ENCODE data around the gene ARL5C.

The ARL5C gene

GRCh38 chr17:39197380-39198185, 31.6 kb upstream of the ARL5C start, which contains the start of gene CACNB1 (continued):
- TF ChIP-seq ZBTB6 (tag by site-specific recombination; IDR thresholded peaks at IDR 0.05) = no peak
- no peak for TF ChIP-seq HOXC10 (CRISPR knock-in tag; IDR thresholded peaks at IDR 0.05)
- no peak for TF ChIP-seq ZNF174 (tag by site-specific recombination; IDR thresholded peaks at IDR 0.05)
- peak; percentile 29; the same call in 1 of the 2 replicates for TF ChIP-seq EGR2 (tag by site-specific recombination; IDR thresholded peaks at IDR 0.05; ENCODE audit: low read depth)
- peak; percentile 47; the same call in 1 of the 2 replicates for TF ChIP-seq ZBTB8A (tag by site-specific recombination; IDR thresholded peaks at IDR 0.05)
- TF ChIP-seq ZNF398 (tag by site-specific recombination; IDR thresholded peaks at IDR 0.05) = peak; percentile 87
- peak; percentile 70 for TF ChIP-seq IKZF3 (tag by site-specific recombination; IDR thresholded peaks at IDR 0.05)
- no peak for TF ChIP-seq ZXDB (tag by site-specific recombination; IDR thresholded peaks at IDR 0.05)
- no peak for TF ChIP-seq ZNF473 (tag by site-specific recombination; IDR thresholded peaks at IDR 0.05)
- peak; percentile 90 for TF ChIP-seq KLF9 (tag by site-specific recombination; IDR thresholded peaks at IDR 0.05; ENCODE audit: low read depth)
- TF ChIP-seq ZNF248 (tag by site-specific recombination; IDR thresholded peaks at IDR 0.05) = no peak
- peak; percentile 78 for TF ChIP-seq ZNF366 (tag by site-specific recombination; conservative IDR thresholded peaks at IDR 0.05)
- no peak for TF ChIP-seq TRIM28 (IDR thresholded peaks at IDR 0.05; ENCODE audit: borderline replicate concordance, low read length)
- no peak for TF ChIP-seq ZNF214 (tag by site-specific recombination; IDR thresholded peaks at IDR 0.05; ENCODE audit: borderline replicate concordance)
- TF ChIP-seq ZNF670 (tag by site-specific recombination; IDR thresholded peaks at IDR 0.05; ENCODE audit: low read depth) = no peak
- TF ChIP-seq ZSCAN16 (tag by site-specific recombination; IDR thresholded peaks at IDR 0.05) = no peak
- TF ChIP-seq ZBTB20 (tag by site-specific recombination; IDR thresholded peaks at IDR 0.05) = peak; percentile 67; the same call in 1 of the 2 replicates
- 0 out of 2 replicates have a peak, but pooled peaks have one; percentile 22 for TF ChIP-seq KLF10 (tag by site-specific recombination; IDR thresholded peaks at IDR 0.05)
- no peak for TF ChIP-seq ZNF701 (tag by site-specific recombination; IDR thresholded peaks at IDR 0.05)
- no peak for TF ChIP-seq ZNF600 (tag by site-specific recombination; IDR thresholded peaks at IDR 0.05)
- no peak for TF ChIP-seq ZNF202 (tag by site-specific recombination; IDR thresholded peaks at IDR 0.05; ENCODE audit: borderline replicate concordance)
- TF ChIP-seq ZFHX2 (tag by site-specific recombination; conservative IDR thresholded peaks at IDR 0.05) = peak; percentile 42
- TF ChIP-seq OSR2 (tag by site-specific recombination; IDR thresholded peaks at IDR 0.05) = no peak
- no peak for TF ChIP-seq ZNF626 (tag by site-specific recombination; IDR thresholded peaks at IDR 0.05)
- no peak for TF ChIP-seq ZNF704 (tag by site-specific recombination; IDR thresholded peaks at IDR 0.05)
- TF ChIP-seq ZNF169 (tag by site-specific recombination; IDR thresholded peaks at IDR 0.05) = no peak
- TF ChIP-seq ZNF658 (tag by site-specific recombination; IDR thresholded peaks at IDR 0.05) = no peak
- TF ChIP-seq ELK4 (IDR thresholded peaks at IDR 0.05; ENCODE audit: borderline replicate concordance, low read depth, low read length) = no peak
- peak; percentile 67 for TF ChIP-seq ZNF501 (tag by site-specific recombination; IDR thresholded peaks at IDR 0.05)
- TF ChIP-seq ZNF10 (tag by site-specific recombination; IDR thresholded peaks at IDR 0.05) = no peak
- TF ChIP-seq ZNF76 (tag by site-specific recombination; IDR thresholded peaks at IDR 0.05; ENCODE audit: borderline replicate concordance, low read depth) = no peak
- no peak for TF ChIP-seq ZNF146 (tag by site-specific recombination; IDR thresholded peaks at IDR 0.05)
- TF ChIP-seq SCRT1 (tag by site-specific recombination; IDR thresholded peaks at IDR 0.05; ENCODE audit: borderline replicate concordance) = no peak
- TF ChIP-seq ZNF561 (tag by site-specific recombination; IDR thresholded peaks at IDR 0.05; ENCODE audit: borderline replicate concordance) = no peak; the same call in 1 of the 2 replicates
- TF ChIP-seq ZFP41 (tag by site-specific recombination; IDR thresholded peaks at IDR 0.05; ENCODE audit: borderline replicate concordance) = no peak
- no peak; the same call in 1 of the 2 replicates for TF ChIP-seq BCL11A (tag by site-specific recombination; IDR thresholded peaks at IDR 0.05; ENCODE audit: low read depth)
- TF ChIP-seq ZNF785 (tag by site-specific recombination; IDR thresholded peaks at IDR 0.05) = no peak
